Breast epithelium (tissue), 3 donors: ENCODE data around the gene MLLT10.

ENCODE experiments used
- CTCF ChIP-seq, 3 donors: fragments of 450-650 bp; IDR thresholded peaks; one replicate each; pipeline ENCODE4 v1.5.1; 2016 to 2017; ENCODE audit warnings: antibody characterized with exemption in 3 of 3, mild to moderate bottlenecking in 3 of 3, moderate library complexity in 3 of 3
- POLR2A ChIP-seq: fragments of 450-650 bp; IDR thresholded peaks from one replicate; pipeline ENCODE4 v1.6.1; 2016; ENCODE audit warnings: antibody characterized with exemption, mild to moderate bottlenecking, moderate library complexity

GRCh38 chr10:21655236-21655635, 121.2 kb downstream of the MLLT10 start:
- TF ChIP-seq CTCF (IDR thresholded peaks at IDR 0.05) (no peak), POLR2A (no peak)
